ENCODE data around the gene LMNA. TPM values are rescaled to one million over a fixed set of nuclear protein-coding genes. Genes with fewer than 3 reads are reported as not detected.
"Not testable (repeated sequence)": the region's sequence is repeated elsewhere in the genome, so short reads cannot be mapped to it uniquely, and the experiment has no call there.

Gene LMNA
- total RNA-seq, 1 experiment from 2014 or later: 846 TPM

- DNase-seq (ENCODE audit: low read depth): peak; percentile 69
Measured at GRCh38 chr1:156104065-156104810, 10.3 kb upstream of the LMNA start.

GRCh38 chr1:156104861-156105832 is 9.4 kb upstream of the LMNA start:
- DNase-seq (ENCODE audit: low read depth): no peak

DNA sequence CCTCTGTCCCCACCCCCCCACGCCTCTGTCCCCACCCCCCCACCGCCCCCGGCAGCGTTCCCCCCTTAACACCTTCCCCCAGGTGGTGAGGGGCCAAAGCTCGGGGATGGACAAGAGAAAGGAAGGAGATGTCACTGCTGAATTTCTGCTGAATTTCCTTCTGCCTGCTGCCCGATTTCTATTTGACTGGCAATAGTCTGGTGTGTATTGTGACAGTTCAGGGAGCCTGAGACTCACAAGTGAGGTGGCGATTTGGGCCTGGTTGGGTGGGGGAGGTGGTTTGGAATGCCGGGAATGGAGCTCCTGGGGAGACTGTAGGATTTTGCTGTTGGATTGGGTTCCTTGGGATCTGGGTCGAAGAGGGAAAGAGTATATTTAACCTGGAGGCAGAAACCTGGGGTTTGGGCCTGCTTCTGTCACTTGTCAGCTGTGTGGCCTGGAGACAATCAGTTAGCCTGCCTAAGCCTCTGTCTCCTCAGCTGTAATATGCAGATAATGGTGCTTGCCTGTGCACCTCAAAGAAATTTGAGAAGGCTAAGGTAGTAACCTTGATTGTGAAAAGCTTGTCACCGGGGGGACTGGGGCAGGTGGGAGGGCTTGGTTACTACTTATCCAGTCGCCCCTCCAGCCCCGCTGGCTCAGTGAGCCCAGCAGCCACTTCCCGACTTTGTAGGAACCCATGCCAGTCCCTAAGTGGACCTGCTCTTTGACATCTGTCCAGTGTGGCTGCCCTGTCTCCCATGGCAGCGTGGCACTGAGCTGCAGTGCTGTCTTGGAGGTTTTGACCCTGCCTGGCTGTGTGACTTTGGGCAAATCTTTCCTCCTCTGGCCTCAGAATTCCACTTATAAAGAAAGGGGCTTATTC is 7.7 kb upstream of the LMNA start:
- no peak for DNase-seq (ENCODE audit: low read depth)

- DNase-seq (ENCODE audit: low read depth): no peak
Measured at GRCh38 chr1:156108057-156108456, 6.5 kb upstream of the LMNA start.

- no peak for DNase-seq (ENCODE audit: low read depth)
Measured at GRCh38 chr1:156108664-156109241, 5.8 kb upstream of the LMNA start.

GRCh38 chr1:156110252-156110651 is 4.3 kb upstream of the LMNA start:
- DNase-seq (ENCODE audit: low read depth): no peak

GRCh38 chr1:156111355-156111962 is 3.1 kb upstream of the LMNA start:
- no peak for DNase-seq (ENCODE audit: low read depth)

GRCh38 chr1:156112276-156113137 is 2.0 kb upstream of the LMNA start:
- DNase-seq (ENCODE audit: low read depth): no peak

- DNase-seq (ENCODE audit: low read depth): no peak
Measured at GRCh38 chr1:156113282-156113950, 1.1 kb upstream of the LMNA start.

GRCh38 chr1:156114919-156115513 is 505 bp downstream of the LMNA start:
- DNase-seq (ENCODE audit: low read depth): no peak

- DNase-seq (ENCODE audit: low read depth): peak; percentile 88
Measured at GRCh38 chr1:156115514-156116374, 1.2 kb downstream of the LMNA start.

- DNase-seq (ENCODE audit: low read depth): not testable (repeated sequence)
Measured at GRCh38 chr1:156116731-156117130, 2.2 kb downstream of the LMNA start.

GRCh38 chr1:156117414-156118176 is 3.1 kb downstream of the LMNA start:
- no peak for DNase-seq (ENCODE audit: low read depth)

DNA sequence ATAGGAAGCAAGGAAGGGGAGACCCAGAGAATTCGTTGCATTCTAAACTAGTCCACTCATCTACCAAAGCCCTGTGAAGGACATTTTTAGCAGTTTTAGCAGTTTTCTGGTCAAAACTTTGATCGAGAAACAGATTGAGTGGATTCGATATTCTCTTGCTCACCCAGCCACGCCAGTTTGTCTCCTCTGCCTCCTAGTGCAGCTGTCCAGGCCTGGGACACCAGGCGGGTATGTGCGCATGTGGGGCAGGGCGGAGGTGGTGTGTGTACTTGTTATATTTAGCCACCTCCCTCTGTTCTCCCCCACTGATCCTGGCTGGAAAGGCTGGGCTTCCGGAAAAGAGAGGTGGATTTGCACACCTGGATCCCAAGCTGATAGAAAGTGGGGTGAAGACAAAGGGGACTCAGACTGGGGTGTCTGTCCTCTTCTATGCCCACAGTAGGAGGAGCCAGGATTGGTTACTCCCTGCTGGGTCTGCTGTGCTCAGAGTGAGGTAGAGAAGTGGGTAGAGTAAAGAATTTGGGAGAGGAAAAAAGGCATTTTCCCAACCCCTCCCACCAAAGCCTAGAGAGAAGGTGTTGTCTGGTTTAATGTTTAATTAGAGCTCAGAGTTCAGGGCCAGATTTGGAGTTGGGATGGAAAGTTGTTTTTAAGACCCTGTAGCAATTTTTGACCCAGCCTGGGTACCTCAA is 3.8 kb downstream of the LMNA start:
- DNase-seq (ENCODE audit: low read depth): no peak

DNA sequence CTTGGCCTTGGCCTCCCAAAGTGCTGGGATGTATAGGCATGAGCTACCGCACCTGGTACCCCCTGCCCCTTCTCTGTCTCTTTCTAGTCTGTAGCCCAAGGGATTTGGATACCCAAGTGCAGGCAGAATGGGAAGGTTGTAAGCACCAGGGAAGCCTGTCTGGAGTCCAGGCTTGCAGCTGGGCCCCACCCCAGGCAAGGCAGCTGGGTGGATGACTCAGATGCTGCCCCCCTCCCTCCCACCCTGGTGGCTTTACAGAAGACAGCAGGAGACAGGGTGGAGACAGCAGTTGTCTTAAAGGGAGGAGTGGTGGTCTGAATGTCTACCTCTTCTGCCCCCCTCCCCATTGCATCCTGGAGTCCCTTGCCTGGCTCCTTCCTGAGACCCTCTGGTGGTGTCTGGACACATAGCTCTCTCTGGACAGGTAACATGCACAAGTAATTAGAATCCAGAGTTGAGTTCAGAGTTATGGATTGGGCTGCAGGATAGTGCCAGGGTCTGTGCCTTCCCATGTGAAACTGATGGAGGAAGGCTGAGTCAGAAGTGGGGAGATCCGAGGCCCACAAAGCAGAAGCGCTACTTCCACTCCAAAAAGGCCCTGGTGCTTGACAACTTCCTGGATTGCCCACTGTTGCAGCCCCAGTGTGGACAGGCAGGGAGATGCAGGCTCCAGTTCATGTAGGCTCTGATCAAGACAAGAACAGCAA is 5.1 kb downstream of the LMNA start:
- DNase-seq (ENCODE audit: low read depth): peak; percentile 77

GRCh38 chr1:156120318-156120717 is 5.8 kb downstream of the LMNA start:
- no peak for DNase-seq (ENCODE audit: low read depth)

Data from HT1080 (cell line).